ENCODE results near the gene CPPED1.

DNA sequence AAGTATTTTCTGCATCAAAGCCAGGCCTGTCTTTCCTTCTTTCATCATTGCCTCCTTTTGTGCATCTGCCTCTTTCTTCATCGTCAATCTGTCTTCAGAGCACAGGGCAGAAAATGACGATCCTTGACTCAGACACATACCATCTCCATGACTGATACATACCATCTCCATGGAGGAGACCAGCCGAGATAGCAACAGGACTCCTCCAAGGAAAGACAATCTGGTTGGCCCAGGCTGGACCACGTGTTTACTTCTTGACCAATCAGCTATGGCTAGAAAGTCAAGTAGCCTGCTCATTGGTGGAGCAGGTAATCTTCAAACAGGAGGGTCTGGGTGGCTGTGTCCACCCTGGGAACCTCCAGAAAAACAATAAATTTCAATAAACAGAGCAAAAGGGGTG lies 164.6 kb downstream of the CPPED1 start:
- TF ChIP-seq ZBTB17 (tag by site-specific recombination; IDR thresholded peaks at IDR 0.05) (no peak), SETDB1 (IDR thresholded peaks at IDR 0.05; ENCODE audit: insufficient read length, low read length) (no peak), ZNF133 (tag by site-specific recombination; IDR thresholded peaks at IDR 0.05) (no peak), ZNF600 (tag by site-specific recombination; IDR thresholded peaks at IDR 0.05) (no peak), ZNF274 (IDR thresholded peaks at IDR 0.05; ENCODE audit: low read length) (no peak), ZNF274 (tag by site-specific recombination; IDR thresholded peaks at IDR 0.05; ENCODE audit: borderline replicate concordance) (no peak), TCF7L2 (IDR thresholded peaks at IDR 0.05; ENCODE audit: borderline replicate concordance, low read depth, low read length) (no peak), ZNF157 (tag by site-specific recombination; IDR thresholded peaks at IDR 0.05) (no peak), RBAK (tag by site-specific recombination; IDR thresholded peaks at IDR 0.05) (no peak), ZNF311 (tag by site-specific recombination; IDR thresholded peaks at IDR 0.05; ENCODE audit: borderline replicate concordance) (no peak), ZNF175 (tag by site-specific recombination; IDR thresholded peaks at IDR 0.05) (no peak), ZNF707 (tag by site-specific recombination; IDR thresholded peaks at IDR 0.05) (no peak)
- TF ChIP-seq, protein P1, sequence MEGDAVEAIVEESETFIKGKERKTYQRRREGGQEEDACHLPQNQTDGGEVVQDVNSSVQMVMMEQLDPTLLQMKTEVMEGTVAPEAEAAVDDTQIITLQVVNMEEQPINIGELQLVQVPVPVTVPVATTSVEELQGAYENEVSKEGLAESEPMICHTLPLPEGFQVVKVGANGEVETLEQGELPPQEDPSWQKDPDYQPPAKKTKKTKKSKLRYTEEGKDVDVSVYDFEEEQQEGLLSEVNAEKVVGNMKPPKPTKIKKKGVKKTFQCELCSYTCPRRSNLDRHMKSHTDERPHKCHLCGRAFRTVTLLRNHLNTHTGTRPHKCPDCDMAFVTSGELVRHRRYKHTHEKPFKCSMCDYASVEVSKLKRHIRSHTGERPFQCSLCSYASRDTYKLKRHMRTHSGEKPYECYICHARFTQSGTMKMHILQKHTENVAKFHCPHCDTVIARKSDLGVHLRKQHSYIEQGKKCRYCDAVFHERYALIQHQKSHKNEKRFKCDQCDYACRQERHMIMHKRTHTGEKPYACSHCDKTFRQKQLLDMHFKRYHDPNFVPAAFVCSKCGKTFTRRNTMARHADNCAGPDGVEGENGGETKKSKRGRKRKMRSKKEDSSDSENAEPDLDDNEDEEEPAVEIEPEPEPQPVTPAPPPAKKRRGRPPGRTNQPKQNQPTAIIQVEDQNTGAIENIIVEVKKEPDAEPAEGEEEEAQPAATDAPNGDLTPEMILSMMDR (tag by site-specific recombination; IDR thresholded peaks at IDR 0.05): no peak
- TF ChIP-seq, protein P2, sequence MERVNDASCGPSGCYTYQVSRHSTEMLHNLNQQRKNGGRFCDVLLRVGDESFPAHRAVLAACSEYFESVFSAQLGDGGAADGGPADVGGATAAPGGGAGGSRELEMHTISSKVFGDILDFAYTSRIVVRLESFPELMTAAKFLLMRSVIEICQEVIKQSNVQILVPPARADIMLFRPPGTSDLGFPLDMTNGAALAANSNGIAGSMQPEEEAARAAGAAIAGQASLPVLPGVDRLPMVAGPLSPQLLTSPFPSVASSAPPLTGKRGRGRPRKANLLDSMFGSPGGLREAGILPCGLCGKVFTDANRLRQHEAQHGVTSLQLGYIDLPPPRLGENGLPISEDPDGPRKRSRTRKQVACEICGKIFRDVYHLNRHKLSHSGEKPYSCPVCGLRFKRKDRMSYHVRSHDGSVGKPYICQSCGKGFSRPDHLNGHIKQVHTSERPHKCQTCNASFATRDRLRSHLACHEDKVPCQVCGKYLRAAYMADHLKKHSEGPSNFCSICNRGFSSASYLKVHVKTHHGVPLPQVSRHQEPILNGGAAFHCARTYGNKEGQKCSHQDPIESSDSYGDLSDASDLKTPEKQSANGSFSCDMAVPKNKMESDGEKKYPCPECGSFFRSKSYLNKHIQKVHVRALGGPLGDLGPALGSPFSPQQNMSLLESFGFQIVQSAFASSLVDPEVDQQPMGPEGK (tag by site-specific recombination; IDR thresholded peaks at IDR 0.05): no peak
